CD4-positive, alpha-beta T cell treated with Interleukin-2 at 100 ng/mL for 4 hours (primary cell): Measurements from ENCODE around the gene TPPP.
"Not testable (repeated sequence)": the region's sequence is repeated elsewhere in the genome, so short reads cannot be mapped to it uniquely, and the experiment has no call there.

ENCODE experiments used
- DNase-seq: peaks from one replicate; pipeline ENCODE4 v3.0.0-alpha.2; 2020; ENCODE audit warnings: low spot score

TPPP gene

DNA sequence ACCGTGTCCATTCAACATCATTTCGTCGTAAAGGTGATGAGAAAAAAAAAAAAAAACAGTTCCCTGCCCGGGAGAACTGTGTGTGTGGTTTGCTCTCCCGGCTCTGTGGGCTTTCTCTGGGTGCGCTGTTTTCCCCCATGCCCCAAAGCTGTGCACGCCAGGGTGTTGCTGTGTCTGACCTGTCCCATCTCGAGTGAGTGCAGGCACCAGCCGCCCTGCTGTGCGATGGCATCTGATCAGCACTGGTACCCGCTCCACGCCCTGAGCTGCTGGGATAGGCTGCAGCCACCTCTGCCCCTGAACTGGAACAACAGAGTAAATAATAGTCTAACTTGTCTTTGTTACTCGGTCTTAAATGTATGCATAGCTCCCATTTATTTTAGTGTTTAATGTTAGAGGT, 47.7 kb downstream of the TPPP start:
- DNase-seq, result no peak

DNA sequence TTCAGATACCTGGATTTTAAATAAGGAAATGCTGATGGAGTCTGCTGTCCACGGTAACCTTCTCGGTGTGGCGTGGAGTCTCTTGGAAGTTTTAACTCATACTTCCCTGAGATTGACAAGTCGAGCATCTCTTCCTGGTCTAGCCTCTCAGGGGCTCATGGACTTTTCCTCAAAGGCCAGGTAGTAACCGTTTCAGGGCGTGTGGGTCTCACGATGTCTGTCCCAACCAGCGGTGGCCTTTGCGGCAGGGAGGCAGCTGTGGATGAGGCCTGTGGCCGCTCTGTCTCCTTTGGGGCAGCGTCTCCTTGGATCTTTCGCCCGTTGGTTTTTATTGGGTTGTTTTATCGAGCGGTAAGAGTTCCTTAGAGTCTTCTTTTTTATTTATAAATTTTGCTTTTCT, 48.2 kb downstream of the TPPP start:
- no peak for DNase-seq

DNA sequence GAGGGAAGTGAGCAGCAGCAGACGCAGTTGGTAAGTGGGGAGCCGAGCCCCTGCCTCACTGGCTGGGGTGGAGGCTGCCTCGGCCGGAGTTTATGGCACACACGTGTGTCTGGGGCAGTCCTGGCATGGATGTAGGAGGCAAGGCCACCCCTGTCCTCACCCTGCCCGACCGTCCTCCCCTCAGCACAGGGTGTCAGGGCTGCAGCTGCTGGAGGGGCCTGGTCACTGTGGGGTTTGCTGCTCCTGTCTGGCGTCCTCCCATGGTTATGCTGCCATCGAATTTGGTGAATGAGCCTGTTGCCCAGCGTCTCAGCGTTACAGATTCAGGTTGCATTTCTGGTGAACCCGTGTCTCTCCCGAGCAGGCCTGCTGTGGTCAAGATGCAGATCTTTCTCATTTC, 48.6 kb downstream of the TPPP start:
- DNase-seq, result no peak

DNA sequence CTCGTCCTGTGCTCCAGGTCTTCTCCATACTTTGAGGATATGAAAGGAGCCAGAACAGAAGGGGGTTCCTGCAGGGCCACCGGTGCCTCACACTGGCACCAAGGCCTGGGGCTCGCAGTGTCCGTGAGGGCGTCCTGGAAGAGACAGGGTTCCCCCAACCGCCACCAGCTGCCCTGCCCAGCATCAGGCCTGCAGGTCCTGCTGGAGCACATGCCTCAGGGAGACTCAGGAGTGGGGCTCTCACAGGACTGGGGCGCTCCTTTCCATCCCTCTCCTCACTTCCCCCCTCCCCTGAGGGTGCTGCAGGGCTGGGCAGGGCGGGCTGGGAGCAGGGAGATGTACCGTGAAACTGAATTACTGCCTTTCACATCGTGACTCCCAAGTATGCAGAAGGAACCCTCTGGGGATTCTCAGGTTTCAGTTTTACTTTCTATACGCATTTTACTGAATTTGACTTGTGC, 49.3 kb downstream of the TPPP start:
- no peak for DNase-seq

DNA sequence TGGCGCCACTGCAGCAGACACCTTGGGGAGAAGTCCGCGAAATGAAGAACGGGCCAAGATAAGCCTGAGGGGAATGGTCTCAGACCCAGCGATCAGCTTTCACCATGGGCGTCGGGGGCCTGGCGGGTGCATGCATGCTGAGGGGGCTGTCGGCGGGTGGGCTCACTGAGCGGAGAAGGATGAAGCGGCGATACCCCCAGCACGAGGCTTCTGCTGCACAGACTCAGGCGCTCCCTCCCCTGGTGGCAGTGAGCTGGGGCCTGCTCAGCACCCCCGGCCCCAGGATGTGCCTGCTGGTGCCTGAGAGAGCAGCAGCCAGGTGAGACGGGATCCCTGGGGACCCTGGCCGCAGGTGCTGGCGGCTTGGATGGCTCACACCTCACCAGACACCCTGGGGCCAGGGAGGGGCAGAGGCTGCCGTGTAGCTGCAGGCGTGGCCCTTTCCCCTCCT, 49.8 kb downstream of the TPPP start:
- no peak for DNase-seq

DNA sequence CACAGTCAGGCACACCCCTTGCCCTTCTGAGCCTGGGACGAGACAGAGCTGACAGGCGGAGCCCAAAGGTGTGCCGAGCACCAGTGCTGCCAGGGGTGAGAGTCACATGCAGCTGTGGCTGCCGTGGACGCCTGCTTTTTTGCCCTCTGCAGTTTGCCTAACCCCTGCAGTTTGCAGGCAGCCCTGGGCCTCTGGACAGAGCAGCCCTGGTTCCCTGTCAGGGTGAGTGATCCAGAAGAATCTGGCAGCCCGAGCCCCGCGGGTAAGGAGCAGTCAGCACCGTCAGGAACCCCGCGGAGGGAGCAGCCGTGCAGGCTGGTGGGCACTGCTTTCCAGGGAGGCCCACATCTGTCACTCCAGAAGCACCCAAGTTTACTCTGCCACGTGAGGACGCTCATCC, 50.7 kb downstream of the TPPP start:
- no peak for DNase-seq

DNA sequence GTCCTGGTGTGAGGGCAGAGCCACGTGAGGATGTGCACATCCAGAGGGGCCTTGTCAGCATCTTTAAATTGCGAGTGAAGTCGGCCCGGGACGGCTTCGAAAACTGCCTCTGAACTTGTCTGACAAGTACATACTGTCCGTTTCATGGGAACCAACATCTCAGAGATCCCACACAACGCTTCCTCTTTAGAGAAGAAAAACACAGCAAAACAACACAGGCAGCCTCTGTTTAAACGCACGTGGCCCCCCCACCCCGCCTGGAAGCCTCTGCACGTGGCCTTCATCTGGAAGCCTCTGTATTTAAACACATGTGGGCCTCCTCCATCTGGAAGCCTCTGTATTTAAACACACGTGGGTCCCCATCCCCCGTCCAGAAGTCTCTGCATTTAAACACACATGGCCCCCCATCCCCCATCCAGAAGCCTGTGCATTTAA, 51.8 kb downstream of the TPPP start:
- no peak for DNase-seq

DNA sequence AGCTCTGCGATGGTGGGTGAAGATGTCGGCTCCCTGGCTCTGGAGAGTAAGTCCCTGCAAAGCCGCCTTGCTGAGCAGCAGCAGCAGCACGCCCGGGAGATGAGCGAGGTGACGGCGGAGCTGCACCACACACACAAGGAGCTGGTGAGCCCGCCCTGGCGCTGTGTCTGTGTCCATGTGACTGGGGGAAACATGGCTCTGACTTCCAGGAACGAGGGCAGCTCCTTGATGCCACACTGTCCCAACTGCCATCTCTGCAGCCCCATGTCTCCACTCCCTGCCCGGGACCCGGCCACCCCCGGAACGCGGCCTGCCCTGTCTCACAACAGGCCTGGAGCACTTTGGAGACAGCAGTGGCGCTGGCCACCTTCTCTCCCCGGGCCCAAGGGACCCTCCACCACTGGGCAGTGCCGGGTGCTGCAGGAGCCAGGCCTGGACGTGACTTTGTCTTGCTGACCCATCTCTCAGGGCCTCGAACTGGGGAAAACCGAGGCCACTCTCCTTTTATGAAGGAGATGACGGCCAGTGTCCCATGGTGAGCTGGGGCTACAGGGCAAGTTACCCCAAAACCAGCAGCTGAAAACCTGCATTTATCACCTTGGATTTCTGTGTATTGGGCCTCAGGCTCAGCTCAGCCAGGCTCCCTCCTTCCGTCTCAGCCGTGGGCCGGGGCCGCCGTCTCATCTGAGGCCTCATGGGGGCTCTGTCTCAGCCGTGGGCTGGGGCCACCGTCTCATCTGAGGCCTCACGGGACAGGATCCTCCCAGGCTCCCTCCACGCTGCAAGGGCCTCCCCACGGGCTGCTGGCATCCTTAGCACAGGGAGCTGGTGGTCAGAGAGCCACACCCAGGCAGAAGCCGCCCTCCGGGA, 52.5 kb downstream of the TPPP start:
- DNase-seq, result no peak

DNA sequence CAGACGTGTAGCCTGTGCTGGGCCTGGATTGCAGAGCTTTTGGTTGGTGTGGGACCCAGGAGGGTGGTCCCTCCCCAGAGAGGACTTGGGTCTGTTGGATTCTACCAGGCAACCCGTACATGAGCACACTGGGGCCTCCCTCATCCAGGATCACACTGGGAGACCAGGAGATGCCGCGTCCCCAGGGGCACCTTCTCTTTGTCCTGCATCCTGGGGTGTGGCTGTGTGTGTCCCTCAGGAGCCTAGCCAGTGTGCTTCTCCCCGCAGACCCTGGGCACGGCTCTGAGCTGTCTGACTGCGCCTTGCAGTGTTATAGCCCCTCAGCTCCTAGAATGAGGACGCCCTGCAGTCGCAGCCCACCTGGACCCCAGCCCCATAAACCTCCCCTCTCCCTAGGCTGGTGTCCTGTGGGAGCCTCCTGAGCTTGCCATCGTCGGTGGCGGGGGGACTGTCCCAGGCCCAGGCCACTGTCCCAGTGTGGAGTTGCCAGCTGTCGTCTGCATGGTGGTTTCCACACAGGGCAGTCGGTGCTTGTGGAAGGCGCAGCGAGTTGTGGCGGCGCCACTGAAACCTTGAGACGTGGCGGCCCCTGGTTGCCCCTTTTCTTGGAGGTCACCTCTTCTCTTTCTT, 53.5 kb downstream of the TPPP start:
- no peak for DNase-seq

DNA sequence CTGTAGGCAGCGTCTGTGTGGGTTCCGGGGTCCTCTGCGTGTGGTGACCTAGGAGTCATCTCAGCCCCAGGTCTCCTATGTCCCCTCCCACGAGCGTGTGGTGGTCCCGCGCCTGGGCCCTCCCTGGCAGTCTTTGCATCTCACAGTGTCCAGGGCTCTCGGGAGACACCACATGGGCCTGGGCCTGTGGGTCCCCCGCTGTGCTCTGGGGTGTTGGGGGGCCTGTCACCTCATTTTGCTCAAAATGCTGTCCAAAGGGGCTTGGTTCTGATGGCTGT, 54.0 kb downstream of the TPPP start:
- no peak for DNase-seq

DNA sequence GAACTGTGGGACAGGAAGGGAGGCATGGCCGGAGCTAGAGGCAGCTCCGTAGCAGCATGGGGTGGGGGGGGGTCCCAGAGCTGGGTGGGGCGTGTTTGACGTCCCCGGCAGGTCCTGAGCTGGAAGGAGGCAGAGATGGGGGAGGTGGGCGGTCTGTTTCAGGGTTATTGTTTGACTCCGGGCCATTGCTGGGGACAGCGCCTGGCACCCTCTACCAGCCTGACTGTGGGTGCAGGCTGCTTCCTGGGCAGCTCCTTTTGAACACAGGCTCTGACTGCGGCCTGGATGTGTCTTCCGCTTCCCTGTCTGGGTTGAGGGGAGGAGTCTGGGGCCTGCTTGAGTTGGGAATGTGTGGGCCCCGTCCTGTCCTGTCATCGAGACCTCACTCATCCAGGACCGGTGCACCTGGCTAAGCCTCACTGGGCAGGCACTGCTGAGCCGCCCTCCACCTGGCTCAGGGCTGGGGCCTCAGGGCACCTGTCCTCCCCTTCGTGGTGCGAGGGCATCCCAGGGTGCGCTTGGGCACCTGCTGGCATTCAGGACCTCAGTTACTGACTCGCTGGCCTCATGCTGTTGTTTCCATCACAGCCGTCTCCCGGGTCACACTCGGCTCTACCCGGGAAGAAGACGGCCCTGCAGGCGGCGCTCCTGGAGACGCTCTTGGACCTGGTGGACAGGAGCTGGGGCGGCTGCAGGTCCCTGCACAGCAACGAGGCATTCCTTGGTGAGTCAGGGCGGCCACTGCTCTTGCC, 54.5 kb downstream of the TPPP start:
- no peak for DNase-seq

DNA sequence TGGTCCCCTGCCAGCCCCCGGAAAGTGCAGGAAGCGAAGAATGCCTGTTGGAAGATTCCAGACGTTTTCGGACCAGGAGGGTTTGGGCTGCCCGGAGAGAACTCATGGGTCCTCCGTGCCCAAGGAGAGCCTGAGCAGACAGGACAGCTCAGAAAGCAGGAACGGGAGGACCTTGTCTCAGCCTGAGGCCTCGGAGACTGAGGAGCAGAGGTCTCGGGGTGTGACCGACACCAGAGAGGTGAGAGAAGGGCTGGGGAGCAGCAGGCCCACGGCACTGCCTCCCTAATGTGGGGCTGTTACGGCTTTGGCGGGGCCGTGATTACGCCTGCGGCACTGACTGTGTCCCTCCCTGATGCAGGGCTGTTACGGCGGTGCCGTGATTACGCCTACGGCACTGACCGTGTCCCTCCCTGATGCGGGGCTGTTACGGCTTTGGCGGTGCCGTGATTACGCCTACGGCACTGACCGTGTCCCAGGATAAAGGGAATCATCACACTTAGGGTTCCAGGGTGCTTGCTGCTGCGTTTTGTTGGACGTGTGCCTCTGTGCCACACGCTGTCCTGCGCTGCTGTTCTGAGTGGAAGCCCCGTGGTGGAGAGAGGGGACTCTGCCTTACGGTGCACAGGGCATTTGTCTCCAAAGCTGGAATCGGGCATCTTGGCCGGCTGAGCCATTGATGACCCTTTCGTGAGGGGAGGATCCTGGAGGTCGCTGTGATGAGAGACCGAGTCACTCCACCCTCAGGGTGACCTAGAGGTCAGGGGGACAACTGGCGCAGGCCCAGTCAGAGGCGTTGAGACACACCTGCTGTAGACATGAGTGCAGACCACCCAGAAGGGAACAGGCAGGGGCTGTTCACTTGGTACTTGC, 55.3 kb downstream of the TPPP start:
- DNase-seq, result no peak

DNA sequence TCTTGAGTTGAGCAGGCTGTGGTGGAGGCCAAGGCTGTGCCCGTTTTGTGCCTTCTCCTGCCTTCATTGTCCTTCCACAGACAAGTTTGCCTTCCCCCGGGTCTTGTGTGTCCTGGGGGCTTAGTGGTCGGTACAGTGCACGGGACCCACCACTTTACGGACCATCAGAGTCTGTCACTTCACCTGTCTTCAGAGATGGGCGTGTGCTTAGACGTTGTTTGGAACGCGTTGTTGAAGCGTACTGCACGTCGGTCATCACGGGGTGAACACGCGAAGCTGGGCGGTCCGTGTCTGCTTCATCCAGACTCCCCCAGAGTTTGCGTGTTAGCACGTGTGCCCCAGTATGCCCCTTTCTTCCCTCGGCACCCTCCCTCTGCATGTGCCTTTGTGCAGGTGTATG, 56.2 kb downstream of the TPPP start:
- no peak for DNase-seq

DNA sequence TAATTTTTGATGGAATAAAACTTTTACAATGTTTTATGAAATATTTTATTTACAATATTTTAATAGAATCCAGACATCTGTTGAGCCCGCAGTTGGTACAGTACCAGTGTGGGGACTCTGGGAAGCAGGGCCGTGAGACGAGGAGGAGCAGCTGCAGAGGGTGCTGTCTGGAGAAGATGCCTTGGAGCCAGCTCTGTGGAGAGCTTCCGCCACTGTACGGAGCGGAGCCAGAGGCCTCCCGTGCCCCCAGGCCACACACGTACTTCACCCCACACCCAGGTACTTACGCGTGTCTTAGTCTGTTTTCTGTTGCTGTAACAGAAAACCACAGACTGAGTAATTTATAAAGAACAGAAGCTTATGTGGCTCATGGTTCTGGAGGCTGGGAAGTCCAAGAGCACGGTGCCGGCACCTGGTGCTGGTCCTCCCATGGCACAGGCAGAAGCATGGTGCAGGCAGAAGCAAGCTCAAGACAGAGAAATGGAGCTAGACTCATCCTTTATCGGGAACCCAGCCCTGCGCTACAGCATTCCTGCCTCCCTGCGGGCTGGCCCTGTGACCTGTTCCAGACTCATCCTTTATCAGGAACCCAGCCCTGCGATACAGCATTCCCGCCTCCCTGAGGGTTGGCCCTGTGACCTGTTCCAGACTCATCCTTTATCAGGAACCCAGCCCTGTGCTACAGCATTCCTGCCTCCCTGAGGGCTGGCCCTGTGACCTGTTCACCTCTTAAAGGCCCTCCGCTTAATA, 57.7 kb downstream of the TPPP start:
- no peak for DNase-seq

DNA sequence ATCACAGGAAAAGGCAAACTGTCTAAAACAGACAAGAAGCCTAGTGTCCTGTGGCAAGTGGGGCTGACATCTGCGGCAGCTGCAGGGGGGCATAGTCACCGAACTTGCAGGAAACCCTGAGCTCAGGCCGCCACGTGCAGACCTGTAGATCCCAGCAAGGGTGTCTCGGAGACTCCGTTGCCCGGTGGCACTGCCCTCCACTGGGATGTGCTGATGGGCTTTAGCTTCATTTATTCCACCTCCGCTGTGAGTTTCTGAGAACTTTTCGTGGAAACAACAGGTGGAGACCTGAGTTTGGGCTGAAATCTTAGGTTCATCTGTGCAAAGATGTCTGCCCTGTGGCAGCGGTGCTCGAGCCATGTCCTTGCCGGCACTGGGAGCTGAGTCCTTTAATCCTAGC, 59.0 kb downstream of the TPPP start:
- no peak for DNase-seq

DNA sequence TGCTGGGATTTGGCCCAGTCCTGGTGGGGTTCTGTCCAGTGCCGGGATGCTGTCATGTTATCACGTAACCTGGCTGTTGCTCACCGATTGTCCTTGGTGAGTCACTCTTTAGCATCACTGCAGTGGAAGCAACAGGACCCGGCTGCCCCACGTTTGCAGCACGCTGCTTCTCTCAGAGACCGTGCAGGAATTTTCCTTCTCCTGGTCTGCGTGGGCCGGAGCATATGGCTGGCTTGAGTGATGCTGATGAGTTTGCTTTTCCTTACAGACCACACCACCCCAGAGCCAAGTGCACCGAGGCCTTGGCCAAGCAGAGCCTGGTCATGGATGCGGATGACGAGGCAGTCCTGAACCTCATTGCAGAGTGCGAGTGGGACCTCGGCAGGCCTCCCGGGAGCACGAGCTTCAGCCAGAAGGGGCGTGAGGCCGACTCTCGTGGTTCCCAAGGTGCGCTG, 59.6 kb downstream of the TPPP start:
- DNase-seq, result no peak

DNA sequence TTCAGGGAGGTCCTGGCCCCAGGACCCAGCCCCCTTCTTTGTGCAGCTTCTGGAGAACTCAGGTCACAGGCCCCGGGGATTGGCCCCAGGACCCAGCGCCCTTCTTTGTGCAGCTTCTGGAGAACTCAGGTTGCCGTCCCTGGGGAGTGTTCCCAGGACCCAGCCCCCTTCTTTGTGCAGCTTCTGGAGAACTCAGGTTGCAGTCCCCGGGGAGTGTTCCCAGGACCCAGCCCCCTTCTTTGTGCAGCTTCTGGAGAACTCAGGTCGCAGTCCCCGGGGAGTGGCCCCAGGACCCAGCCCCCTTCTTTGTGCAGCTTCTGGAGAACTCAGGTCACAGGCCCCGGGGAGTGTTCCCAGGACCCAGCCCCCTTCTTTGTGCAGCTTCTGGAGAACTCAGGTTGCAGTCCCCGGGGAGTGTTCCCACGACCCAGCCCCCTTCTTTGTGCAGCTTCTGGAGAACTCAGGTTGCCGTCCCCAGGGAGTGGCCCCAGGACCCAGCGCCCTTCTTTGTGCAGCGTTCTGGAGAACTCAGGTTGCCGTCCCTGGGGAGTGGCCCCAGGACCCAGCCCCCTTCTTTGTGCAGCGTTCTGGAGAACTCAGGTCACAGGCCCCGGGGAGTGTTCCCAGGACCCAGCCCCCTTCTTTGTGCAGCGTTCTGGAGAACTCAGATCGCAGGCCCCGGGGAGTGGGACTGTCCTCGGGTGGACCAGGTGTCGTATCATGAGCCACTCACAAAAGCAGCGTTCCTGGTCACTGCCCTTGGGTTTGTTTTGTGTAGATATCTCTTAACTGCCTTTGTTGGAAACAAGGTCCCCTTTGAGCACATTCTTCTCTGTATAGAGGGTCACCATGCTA, 64.6 kb downstream of the TPPP start:
- DNase-seq, result not testable (repeated sequence)

DNA sequence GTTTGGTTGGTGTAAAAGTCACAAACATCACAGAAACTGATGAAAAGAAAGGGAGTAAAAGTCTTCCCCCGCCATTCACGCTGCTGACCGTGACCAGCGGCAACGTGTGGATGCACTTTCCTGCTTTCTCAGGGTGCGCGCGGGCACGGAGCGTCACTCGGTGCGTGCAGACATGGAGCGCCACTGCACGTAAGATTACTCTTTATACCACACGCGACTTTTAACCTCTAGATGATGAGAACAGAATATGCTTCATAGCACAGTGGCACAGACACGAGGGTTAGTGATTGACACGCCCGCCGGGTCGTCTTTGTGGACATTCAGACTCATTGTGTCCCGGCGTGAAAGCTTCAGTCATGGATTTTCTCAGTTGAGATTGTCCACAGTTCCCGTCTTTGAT, 65.3 kb downstream of the TPPP start:
- no peak for DNase-seq

DNA sequence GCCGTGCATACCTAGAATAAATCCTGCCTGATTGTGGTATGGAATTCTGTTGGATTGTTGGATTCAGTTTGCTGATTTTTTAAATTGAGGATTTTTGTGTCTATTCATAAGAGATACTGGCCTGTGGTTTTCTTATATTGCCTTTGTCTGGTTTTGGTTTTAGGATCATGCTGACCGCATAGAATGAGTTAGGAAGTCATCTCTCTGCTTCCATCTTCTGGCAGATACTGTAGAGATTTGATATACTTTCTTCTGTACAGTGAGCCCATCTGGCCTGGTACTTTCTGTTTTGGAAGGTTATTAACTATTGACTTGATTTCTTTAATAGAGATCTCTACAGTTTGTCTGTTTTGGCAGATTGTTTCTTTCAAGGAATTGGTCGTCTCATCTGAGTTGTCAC, 66.3 kb downstream of the TPPP start:
- no peak for DNase-seq

DNA sequence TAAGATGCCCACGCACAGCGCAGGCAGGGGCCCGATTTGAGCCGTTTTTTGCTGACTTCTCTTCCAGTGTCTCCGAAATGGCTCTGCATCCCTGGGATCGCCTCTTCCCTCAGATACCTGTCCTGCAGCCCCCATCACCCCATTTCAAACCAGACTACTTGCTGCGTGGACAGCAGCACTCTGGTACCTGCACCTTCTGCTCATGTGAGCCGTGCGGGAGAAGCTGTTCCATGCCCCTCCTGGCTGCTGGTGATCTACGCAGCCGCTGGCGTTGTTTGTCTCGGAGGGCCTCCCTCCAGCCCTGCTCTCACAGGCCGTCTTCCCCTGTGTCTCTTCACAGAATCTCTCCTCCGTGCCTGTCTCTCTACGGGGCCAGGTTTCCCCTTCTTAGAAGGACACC, 67.6 kb downstream of the TPPP start:
- DNase-seq, result no peak

DNA sequence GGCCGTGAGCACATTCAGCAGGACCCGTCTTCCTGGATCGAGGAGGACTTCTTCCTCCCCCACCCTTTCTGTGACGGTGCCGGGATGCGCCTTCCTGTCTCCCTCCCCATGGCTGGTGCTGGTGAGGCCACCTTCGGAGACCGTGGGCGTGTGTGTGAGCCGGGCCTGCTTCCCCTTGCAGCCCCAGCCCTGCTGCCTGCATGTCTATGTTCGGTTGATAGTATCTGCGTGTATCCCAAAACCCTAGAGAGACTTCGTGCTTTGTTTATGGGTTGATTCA, 68.3 kb downstream of the TPPP start:
- DNase-seq, result no peak
